Testis (tissue), 2 donors: ENCODE data around the gene OAF.

ENCODE experiments used
- POLR2A ChIP-seq: fragments of 450-650 bp; IDR thresholded peaks from one replicate; pipeline ENCODE4 v1.6.1; 2017; ENCODE audit warnings: antibody characterized with exemption, mild to moderate bottlenecking, moderate library complexity
- TF ChIP-seq, protein P1 (sequence below), 3 experiments: fragments of 450-650 bp in 2 of 3; fragments of 200-600 bp in 1 of 3; sonication (generic) in 1 of 3; IDR thresholded peaks; one replicate each; pipeline ENCODE4 v1.5.1; 2016 to 2019; ENCODE audit warnings: antibody characterized with exemption in 3 of 3, mild to moderate bottlenecking in 2 of 3, moderate library complexity in 1 of 3

DNA sequence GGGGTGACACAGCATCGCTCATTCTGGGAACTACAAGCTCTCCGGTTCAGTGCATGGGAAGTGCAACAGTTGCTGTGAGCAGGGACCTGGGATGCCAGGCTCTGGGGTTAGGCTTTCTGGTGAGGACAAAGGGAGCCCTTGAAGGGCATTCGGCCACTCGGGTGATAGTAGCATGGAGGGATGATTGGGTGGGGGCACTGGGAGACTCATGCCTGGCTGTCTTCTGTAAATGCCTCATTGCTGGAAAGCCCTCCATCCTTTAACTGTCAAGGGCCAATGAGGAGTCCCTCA lies 9.9 kb downstream of the OAF start:
- TF ChIP-seq, protein P1, sequence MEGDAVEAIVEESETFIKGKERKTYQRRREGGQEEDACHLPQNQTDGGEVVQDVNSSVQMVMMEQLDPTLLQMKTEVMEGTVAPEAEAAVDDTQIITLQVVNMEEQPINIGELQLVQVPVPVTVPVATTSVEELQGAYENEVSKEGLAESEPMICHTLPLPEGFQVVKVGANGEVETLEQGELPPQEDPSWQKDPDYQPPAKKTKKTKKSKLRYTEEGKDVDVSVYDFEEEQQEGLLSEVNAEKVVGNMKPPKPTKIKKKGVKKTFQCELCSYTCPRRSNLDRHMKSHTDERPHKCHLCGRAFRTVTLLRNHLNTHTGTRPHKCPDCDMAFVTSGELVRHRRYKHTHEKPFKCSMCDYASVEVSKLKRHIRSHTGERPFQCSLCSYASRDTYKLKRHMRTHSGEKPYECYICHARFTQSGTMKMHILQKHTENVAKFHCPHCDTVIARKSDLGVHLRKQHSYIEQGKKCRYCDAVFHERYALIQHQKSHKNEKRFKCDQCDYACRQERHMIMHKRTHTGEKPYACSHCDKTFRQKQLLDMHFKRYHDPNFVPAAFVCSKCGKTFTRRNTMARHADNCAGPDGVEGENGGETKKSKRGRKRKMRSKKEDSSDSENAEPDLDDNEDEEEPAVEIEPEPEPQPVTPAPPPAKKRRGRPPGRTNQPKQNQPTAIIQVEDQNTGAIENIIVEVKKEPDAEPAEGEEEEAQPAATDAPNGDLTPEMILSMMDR (IDR thresholded peaks at IDR 0.05) = no peak
- TF ChIP-seq POLR2A = no peak
